Measurements from ENCODE around the gene NF1.

GRCh38 chr17:31357091-31357490, 262.3 kb downstream of the NF1 start:
- TF ChIP-seq, protein P1, sequence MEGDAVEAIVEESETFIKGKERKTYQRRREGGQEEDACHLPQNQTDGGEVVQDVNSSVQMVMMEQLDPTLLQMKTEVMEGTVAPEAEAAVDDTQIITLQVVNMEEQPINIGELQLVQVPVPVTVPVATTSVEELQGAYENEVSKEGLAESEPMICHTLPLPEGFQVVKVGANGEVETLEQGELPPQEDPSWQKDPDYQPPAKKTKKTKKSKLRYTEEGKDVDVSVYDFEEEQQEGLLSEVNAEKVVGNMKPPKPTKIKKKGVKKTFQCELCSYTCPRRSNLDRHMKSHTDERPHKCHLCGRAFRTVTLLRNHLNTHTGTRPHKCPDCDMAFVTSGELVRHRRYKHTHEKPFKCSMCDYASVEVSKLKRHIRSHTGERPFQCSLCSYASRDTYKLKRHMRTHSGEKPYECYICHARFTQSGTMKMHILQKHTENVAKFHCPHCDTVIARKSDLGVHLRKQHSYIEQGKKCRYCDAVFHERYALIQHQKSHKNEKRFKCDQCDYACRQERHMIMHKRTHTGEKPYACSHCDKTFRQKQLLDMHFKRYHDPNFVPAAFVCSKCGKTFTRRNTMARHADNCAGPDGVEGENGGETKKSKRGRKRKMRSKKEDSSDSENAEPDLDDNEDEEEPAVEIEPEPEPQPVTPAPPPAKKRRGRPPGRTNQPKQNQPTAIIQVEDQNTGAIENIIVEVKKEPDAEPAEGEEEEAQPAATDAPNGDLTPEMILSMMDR (IDR thresholded peaks at IDR 0.05) = no peak
- no peak for TF ChIP-seq POLR2A (IDR thresholded peaks at IDR 0.05)

Measured in sigmoid colon (tissue), 3 donors.